ENCODE results near the gene TMEM135.
"Not testable (repeated sequence)": the region's sequence is repeated elsewhere in the genome, so short reads cannot be mapped to it uniquely, and the experiment has no call there.

The TMEM135 gene

GRCh38 chr11:87081358-87081757 lies 43.6 kb downstream of the TMEM135 start:
- DNase-seq: no peak

DNA sequence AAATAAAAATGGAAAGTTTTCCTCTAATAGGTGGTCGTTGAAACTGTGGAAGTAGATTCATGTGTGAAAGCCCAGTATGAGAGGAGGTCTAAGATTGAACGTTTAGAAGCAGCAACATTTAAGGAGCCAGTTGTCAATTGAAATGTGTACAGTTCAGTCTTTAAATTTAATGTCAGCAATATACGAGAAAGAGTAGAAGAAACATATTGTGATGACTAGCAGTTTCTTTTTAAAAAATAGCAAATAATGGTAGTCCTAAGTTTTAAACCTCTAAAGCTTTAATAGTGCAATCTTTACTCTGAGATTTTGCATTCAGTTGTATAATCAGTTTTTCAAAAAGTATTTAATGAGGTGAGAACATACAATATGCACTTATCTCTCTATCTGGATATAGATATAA lies 44.9 kb downstream of the TMEM135 start:
- DNase-seq: no peak

- no peak for DNase-seq
Observed at GRCh38 chr11:87083029-87083428, 45.3 kb downstream of the TMEM135 start.

DNA sequence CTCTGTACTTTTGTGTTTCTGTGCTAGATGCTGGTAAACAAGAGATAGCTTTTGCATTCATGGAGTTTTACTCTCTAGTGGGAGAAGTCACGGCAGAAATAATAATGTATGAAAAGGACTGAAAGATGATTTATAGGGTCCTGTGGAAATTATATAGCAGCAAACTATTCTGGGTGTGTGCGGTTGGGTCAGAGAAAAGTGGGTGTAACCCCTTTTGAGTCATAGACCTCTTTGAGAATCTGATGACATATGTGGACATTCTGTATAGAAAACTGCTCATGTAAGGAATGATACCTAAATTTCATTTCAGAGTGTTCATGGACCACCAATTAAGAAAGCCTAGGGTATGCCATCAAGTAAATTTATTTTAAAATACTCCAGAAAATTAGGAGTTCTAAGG lies 54.4 kb downstream of the TMEM135 start:
- DNase-seq: no peak

DNA sequence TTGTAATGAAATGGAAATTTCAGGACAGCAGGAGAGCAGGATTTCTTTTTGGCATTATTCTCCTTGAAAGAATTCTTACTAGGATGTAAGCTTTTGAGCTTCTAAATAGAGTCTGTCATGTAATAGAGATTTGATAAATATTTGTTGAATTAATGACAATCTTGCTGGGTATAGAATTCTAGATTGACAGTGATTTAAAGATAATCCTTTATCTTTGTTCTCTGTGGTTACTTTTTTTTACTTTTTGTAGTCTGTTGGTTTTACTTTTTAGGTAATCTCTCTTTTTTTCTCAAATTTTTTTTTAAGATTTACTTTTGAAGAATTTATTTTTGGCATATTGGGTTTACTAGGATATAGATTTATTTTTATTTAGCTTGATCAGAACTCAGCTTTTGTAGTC lies 54.8 kb downstream of the TMEM135 start:
- DNase-seq: no peak

GRCh38 chr11:87097582-87097981 lies 59.8 kb downstream of the TMEM135 start:
- peak; percentile 32 for DNase-seq

DNA sequence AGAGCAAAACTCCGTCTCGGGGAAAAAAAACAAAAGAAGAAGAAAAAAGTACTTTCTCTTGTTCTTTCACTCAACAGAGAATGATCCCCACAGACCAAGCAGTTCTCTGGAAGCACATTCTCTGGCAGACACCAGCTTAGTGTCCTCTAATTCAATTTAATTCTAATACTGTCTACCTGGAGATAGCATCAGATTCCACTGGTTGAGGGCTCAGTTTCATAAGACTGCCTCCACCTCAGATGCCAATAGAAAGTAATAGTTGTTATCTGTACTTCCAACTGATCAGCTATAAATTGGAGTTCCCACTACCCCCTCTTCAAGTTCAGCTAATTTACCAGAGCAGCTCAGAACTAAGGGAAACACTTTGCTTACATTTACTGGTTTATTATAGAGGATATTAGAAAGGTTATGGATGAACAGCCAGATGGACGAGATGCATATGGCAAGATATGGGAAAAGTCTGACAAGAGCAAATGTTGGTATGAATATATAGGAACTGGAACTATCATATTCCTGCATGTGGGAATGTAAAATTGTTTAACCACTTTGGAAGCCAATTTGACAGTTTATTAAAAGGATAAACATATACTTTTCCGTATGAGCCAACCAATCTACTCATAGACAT lies 64.3 kb downstream of the TMEM135 start:
- DNase-seq: no peak

DNA sequence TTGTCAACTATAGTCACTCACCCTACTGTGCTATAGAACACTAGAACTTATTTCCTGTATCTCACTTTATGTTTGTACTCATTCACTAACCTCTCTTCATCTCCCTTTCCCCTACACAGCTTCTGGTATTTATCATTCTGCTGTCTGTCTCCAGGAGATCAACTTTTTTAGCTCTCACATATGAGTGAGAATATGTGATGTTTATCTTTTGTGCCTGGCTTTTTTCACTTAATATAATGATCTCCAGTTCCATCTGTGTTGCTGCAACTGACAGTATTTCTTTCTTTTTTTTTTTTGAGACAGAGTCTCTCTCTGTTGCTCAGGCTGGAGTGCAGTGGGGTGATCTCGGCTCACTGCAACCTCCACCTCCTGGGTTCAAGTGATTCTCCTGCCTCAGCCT lies 68.1 kb downstream of the TMEM135 start:
- DNase-seq: not testable (repeated sequence)

DNA sequence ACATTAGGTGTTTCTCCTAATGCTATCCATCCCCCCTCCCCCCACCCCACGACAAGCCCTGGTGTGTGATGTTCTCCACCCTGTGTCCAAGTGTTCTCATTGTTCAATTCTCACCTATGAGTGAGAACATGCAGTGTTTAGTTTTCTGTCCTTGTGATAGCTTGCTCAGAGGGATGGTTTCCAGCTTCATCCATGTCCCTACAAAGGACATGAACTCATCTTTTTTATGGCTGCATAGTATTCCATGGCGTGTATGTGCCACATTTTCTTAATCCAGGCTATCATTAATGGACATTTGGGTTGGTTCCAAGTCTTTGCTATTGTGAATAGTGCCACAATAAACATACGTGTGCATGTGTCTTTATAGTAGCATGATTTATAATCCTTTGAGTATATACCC lies 69.6 kb downstream of the TMEM135 start:
- DNase-seq: not testable (repeated sequence)

- DNase-seq: no peak
Observed at GRCh38 chr11:87110443-87111131, 72.9 kb downstream of the TMEM135 start.

DNA sequence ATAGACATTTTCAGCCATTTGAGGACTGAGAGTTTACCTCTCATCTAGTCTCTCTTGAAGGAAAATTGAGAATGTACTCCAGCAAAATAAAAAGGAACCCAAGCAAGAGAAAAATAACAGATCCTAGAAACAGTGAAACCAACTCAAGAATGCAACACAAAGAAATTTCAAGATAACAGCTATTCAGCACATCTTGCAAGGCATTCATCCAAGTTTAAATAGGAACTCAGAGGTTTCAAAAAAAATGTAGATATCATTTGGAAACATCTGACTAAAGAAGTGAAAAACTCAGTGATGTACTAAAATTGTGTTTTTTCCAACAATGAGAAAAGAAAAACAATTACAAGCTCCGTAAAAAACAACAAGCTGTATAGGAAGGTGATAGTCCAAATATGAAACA lies 76.4 kb downstream of the TMEM135 start:
- no peak for DNase-seq

DNA sequence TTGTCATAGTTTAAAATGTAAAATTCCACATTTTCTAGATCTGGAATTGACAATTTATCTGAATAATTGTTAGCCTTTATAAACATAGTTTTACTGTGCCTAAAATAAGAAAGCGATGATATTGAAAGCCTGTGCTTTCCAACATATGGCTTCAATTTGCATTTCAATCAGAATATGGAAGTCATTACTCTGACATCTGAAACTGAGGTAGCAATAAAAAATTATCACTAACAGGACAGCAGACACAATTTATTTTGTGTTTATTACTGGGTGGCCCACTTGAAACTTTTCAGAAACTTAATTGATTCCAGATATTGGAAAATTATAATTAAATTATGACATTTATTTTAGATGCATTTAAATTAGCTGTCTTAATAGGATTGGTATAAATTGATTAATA lies 78.5 kb downstream of the TMEM135 start:
- no peak for DNase-seq

DNA sequence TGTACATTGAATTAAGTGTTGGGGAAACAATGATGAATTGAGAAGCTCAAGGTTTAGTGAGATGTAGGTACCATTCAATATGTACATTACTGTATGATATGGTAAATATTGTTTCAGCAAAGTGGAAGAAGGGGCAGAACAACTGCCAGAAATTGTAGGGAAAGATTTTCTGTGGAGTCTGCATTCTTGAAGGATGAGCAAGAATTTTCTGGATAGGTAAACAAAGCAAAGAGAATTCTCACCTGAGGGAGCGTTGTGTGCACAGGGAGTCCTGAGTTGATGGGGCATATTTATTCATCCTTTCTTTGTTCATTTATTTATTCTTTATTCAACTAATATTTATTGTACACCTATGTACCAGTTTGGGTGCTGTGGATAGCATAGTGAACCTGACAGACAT lies 83.2 kb downstream of the TMEM135 start:
- DNase-seq: no peak

- DNase-seq: no peak
Observed at GRCh38 chr11:87122852-87123251, 85.1 kb downstream of the TMEM135 start.

GRCh38 chr11:87125257-87125656 lies 87.5 kb downstream of the TMEM135 start:
- DNase-seq: no peak

DNA sequence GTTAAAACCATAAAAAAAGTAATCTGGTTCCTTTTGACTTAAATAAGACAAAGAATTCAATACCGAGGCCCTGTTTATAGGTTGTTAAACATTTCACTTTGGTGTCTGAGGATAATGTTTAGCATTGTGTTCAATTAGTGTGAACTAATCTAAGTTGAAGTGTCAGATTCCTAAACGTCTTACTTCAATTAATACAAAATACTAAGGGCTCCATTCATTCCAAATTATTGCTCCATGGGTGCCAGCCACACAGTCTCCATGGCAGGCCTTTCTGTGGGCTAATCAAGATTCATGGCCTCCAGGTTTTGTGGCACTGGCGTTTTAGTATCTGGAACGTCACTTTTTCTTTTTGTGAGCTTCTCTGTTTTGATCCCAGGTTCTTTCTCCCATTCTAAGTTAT lies 89.4 kb downstream of the TMEM135 start:
- no peak for DNase-seq

DNA sequence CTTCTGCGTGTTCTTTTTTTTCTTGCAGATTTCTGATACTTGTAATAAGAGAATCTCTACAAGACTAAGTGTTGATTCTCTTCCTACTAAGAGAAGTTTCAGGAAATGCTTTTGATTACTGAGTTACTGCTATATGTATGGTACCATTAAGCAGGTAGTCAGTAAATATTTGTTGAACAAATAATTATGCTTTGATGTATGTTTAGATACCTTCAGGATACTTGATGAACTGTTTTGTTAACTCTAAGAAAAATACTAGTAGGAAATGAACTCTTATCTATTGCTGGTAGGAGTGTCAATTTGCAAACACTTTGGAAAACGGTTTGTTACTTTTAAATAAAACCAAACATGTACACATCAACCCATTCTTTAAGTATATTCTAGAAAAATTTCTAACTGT lies 90.6 kb downstream of the TMEM135 start:
- no peak for DNase-seq

DNA sequence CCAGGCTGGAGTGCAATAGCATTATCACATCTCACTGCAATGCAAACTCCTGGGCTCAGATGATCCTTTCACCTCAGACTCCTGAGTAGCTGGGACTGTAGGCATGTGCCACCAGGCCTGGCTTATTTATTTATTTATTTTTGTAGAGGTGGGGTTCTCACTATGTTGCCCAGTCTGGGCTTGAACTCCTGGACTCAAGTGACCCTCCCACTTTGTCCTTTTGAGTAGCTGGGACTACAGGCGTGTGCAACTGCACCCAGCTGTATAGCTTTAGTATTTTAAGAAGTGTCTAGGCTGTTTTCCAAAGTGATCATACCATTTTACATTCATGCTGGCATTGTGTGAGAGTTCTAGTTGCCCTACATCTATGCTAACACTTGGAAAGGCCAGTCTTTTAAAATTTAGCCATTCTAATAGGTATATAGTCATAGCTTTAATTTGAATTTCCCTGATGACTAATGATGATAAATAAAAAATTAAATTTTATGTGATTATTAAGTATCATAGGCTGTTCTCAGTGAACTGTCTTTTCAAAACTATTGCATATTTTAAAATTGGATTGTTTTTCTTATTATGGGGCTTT lies 96.9 kb downstream of the TMEM135 start:
- DNase-seq: no peak

GRCh38 chr11:87136236-87136635 lies 98.5 kb downstream of the TMEM135 start:
- DNase-seq: no peak

DNA sequence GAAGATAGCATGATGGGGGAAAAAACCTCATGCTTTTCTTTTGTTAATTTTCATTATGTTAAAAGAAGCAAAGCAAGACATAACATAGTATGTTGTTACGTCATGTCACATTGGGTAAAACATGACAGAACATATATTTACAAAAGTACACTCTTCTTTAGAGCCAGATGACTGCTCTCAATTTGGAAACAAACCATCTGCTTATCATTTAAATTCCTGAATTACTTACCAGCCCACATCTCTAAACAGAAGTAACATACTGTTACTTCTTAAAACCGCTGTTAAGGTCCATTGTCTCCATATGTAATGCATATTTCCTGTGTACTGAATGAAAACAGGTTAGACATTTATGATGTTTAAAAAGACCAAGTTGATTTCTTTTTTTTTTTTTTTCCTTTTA lies 100.0 kb downstream of the TMEM135 start:
- no peak for DNase-seq

- no peak for DNase-seq
Observed at GRCh38 chr11:87139475-87139874, 101.7 kb downstream of the TMEM135 start.

- no peak for DNase-seq
Observed at GRCh38 chr11:87141322-87141721, 103.6 kb downstream of the TMEM135 start.

DNA sequence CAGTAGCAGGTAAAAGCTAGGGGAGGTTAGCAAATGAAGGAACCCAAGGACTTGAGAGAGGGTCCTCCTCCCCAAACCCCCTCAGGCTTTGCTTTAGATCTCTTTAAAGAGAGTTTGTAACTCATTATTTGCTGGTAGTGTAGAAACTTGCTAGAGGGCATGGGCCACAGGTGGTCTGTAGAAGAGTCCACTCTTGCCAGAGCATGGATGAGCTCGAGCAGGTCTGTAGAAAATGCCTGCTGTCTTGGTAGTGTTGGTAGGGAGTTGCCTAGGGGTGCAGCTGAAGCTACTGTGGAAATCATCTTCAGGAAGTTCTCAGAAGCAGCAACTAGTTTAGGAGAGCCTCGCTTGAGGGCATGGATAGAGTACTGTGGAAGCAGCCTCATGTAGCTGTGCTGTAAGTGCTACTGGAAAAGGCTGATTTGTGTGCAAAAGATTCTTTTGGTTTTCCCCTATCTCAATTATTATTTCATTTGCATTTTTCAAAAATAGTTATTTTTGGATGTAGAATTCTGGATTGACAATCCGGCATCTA lies 104.3 kb downstream of the TMEM135 start:
- DNase-seq: no peak

GRCh38 chr11:87142594-87142993 lies 104.9 kb downstream of the TMEM135 start:
- no peak for DNase-seq
